SU-DHL-6 (cell line): ENCODE measurements around the gene ZNF823.
"Not testable (repeated sequence)": the region's sequence is repeated elsewhere in the genome, so short reads cannot be mapped to it uniquely, and the experiment has no call there.

Source experiments
- H2AFZ ChIP-seq: fragments of 200-600 bp; sonication (generic); 2 replicates; pipeline ENCODE4 v1.6.1; 2014; ENCODE audit warnings: low read depth, mild to moderate bottlenecking, moderate library complexity, mixed read lengths, antibody characterized with exemption, low read length; ENCODE audit not compliant: severe bottlenecking
- H3F3A ChIP-seq: fragments of 200-600 bp; shearing (Covaris generic); 2 replicates; pipeline ENCODE4 v1.6.0; 2016; ENCODE audit warnings: antibody characterized with exemption, mild to moderate bottlenecking; ENCODE audit not compliant: insufficient read depth
- H3K27ac ChIP-seq: fragments of 200-600 bp; sonication (generic); 2 replicates; pipeline ENCODE4 v1.5.1; 2016; ENCODE audit warnings: low read depth, mild to moderate bottlenecking, low read length, moderate library complexity, mixed read lengths
- H3K27me3 ChIP-seq: fragments of 200-600 bp; sonication (generic), shearing (Covaris generic); 2 replicates; pipeline ENCODE4 v1.6.0; 2014; ENCODE audit warnings: mild to moderate bottlenecking, low read length
- H3K36me3 ChIP-seq: fragments of 200-600 bp; sonication (generic); 2 replicates; pipeline ENCODE4 v1.6.1; 2014; ENCODE audit warnings: mild to moderate bottlenecking, low read length, mixed read lengths
- H3K4me2 ChIP-seq: fragments of 300-600, 200-600 bp; shearing (Covaris generic), sonication (generic); 2 replicates; pipeline ENCODE4 v1.6.0; 2014; ENCODE audit warnings: low read length, low read depth, mild to moderate bottlenecking; ENCODE audit not compliant: poor library complexity, severe bottlenecking
- H3K4me3 ChIP-seq: fragments of 200-600 bp; sonication (generic); 2 replicates; pipeline ENCODE4 v1.5.1; 2014; ENCODE audit warnings: antibody characterized with exemption, low read length, mild to moderate bottlenecking, mixed read lengths; ENCODE audit not compliant: insufficient read depth, poor library complexity, severe bottlenecking
- H3K79me2 ChIP-seq: fragments of 200-600 bp; sonication (generic); 2 replicates; pipeline ENCODE4 v1.6.1; 2014; ENCODE audit warnings: mild to moderate bottlenecking, low read length, moderate library complexity; ENCODE audit not compliant: insufficient read depth
- H3K9ac ChIP-seq: fragments of 200-600 bp; sonication (generic); 2 replicates; pipeline ENCODE4 v1.7.0; 2014; ENCODE audit warnings: mild to moderate bottlenecking, low read length
- H3K9me2 ChIP-seq: fragments of 200-600 bp; sonication (generic); replicated peaks from 2 replicates; pipeline ENCODE4 v1.6.1; 2014; ENCODE audit warnings: low read length; ENCODE audit not compliant: insufficient read depth
- H3K9me3 ChIP-seq: fragments of 200-600 bp; sonication (generic); 2 replicates; pipeline ENCODE4 v1.6.1; 2014; ENCODE audit warnings: low read length, mixed read lengths; ENCODE audit not compliant: insufficient read depth
- H4K20me1 ChIP-seq: fragments of 200-600 bp; sonication (generic); 2 replicates; pipeline ENCODE4 v1.6.1; 2014; ENCODE audit warnings: low read depth, mild to moderate bottlenecking, antibody characterized with exemption, low read length, moderate library complexity, mixed read lengths
- CTCF ChIP-seq: fragments of 200-600 bp; sonication (generic); IDR thresholded peaks from one replicate; pipeline ENCODE4 v1.5.1; 2017; ENCODE audit warnings: antibody characterized with exemption, mild to moderate bottlenecking, low read length, moderate library complexity; ENCODE audit not compliant: insufficient read depth, poor library complexity, severe bottlenecking
- EZH2phosphoT487 ChIP-seq: fragments of 200-600 bp; sonication (generic), shearing (Covaris generic); conservative IDR thresholded peaks from 2 replicates; pipeline ENCODE4 v1.6.1; 2018; ENCODE audit warnings: mild to moderate bottlenecking, antibody characterized with exemption, low read length, moderate library complexity, mixed read lengths

The ZNF823 gene

GRCh38 chr19:11783767-11784166, 45.0 kb upstream of the ZNF823 start:
- H3K9me3 ChIP-seq, result peaks cover 57% of the 10 kb centered on the region; the same call in 1 of the 2 replicates
- H4K20me1 ChIP-seq, result no peaks in the 10 kb centered on the region
- H3F3A ChIP-seq, result no peaks in the 10 kb centered on the region
- H2AFZ ChIP-seq, result no peak overlapping the region
- no peaks in the 10 kb centered on the region for H3K27me3 ChIP-seq
- TF ChIP-seq EZH2phosphoT487 (no peak), CTCF (no peak)
- no peak overlapping the region for H3K9ac ChIP-seq
- peaks cover 46% of the 10 kb centered on the region for H3K36me3 ChIP-seq
- H3K79me2 ChIP-seq, result no peaks in the 10 kb centered on the region
- H3K4me3 ChIP-seq, result no peak overlapping the region
- no peak overlapping the region for H3K27ac ChIP-seq
- H3K4me2 ChIP-seq, result no peak overlapping the region
- no peaks in the 10 kb centered on the region for H3K9me2 ChIP-seq

- no peak overlapping the region for H3K4me3 ChIP-seq
- no peaks in the 10 kb centered on the region for H3F3A ChIP-seq
- peaks cover 7% of the 10 kb centered on the region for H3K79me2 ChIP-seq
- H2AFZ ChIP-seq, result no peak overlapping the region
- H3K4me2 ChIP-seq, result no peak overlapping the region
- no peaks in the 10 kb centered on the region for H4K20me1 ChIP-seq
- TF ChIP-seq CTCF, result no peak
- TF ChIP-seq EZH2phosphoT487, result no peak
- H3K9ac ChIP-seq, result no peak overlapping the region
- peaks cover 66% of the 10 kb centered on the region for H3K36me3 ChIP-seq
- no peaks in the 10 kb centered on the region for H3K9me2 ChIP-seq
- H3K9me3 ChIP-seq, result peaks cover 67% of the 10 kb centered on the region; the same call in 1 of the 2 replicates
- H3K27me3 ChIP-seq, result no peaks in the 10 kb centered on the region
- H3K27ac ChIP-seq, result no peak overlapping the region
Observed at GRCh38 chr19:11781295-11782057, 42.7 kb upstream of the ZNF823 start.

GRCh38 chr19:11780431-11781020, 41.8 kb upstream of the ZNF823 start:
- Histone ChIP-seq H3K9me2 (no peaks in the 10 kb centered on the region), H3F3A (no peaks in the 10 kb centered on the region), H3K4me3 (no peak overlapping the region), H3K79me2 (peaks cover 15% of the 10 kb centered on the region), H2AFZ (no peak overlapping the region), H3K27ac (no peak overlapping the region), H3K9me3 (peaks cover 73% of the 10 kb centered on the region; the same call in 1 of the 2 replicates), H3K4me2 (no peak overlapping the region), H3K27me3 (no peaks in the 10 kb centered on the region), H3K9ac (no peak overlapping the region), H4K20me1 (no peaks in the 10 kb centered on the region), H3K36me3 (peaks cover 73% of the 10 kb centered on the region)
- TF ChIP-seq EZH2phosphoT487 (no peak), CTCF (no peak)

GRCh38 chr19:11776669-11777068, 37.9 kb upstream of the ZNF823 start:
- peaks cover 66% of the 10 kb centered on the region for H3K36me3 ChIP-seq
- H3K27me3 ChIP-seq, H3K4me2 ChIP-seq, H3K27ac ChIP-seq, H3F3A ChIP-seq, H3K9me2 ChIP-seq, H3K4me3 ChIP-seq, H3K9ac ChIP-seq, H2AFZ ChIP-seq, H4K20me1 ChIP-seq: not testable (repeated sequence)
- peaks cover 53% of the 10 kb centered on the region; the same call in 1 of the 2 replicates for H3K9me3 ChIP-seq
- H3K79me2 ChIP-seq, result peaks cover 37% of the 10 kb centered on the region
